Bronchial epithelial cell (primary cell): ENCODE results near the gene PDIA5. TPM values are rescaled to one million over a fixed set of nuclear protein-coding genes. Genes with fewer than 3 reads are reported as not detected.

Experiments used
- DNase-seq: peaks from one replicate; pipeline ENCODE4 v3.0.0-alpha.2; 2010; ENCODE audit warnings: low read depth
- FAIRE-seq: peaks from 2 replicates; lab custom pipeline; 2011; peaks lifted over from hg19 to GRCh38; lab: Jason Lieb, UNC
- H3K27me3 ChIP-seq: 2 replicates; pipeline ENCODE4 v1.5.1; 2011; ENCODE audit warnings: low read length; ENCODE audit not compliant: control insufficient read depth, insufficient read depth
- H3K36me3 ChIP-seq: 2 replicates; pipeline ENCODE4 v1.5.1; 2011; ENCODE audit warnings: low read length; ENCODE audit not compliant: control insufficient read depth, insufficient read depth
- H3K4me3 ChIP-seq: 2 replicates; pipeline ENCODE4 v1.5.1; 2011; ENCODE audit warnings: mild to moderate bottlenecking, low read depth, low read length, control low read depth
- CTCF ChIP-seq: IDR thresholded peaks from 2 replicates; pipeline ENCODE4 v1.5.1; 2011; ENCODE audit warnings: mild to moderate bottlenecking, moderate library complexity, low read length, control low read depth, inconsistent platforms; ENCODE audit not compliant: insufficient read depth, severe bottlenecking
- total RNA-seq: library from RNA; depleted of rRNA; stranded (reverse); fragments of >200 nt; gene quantifications from 2 replicates; pipeline ENCODE4 v1.2.1, GENCODE V29; 2014

The PDIA5 gene
- total RNA-seq, 1 donor from 2014 or later = 29.2 TPM

GRCh38 chr3:123102826-123103225 lies 36.0 kb downstream of the PDIA5 start:
- DNase-seq (no peak), FAIRE-seq (no peak)
- Histone ChIP-seq H3K4me3 (no peak overlapping the region), H3K27me3 (no peaks in the 10 kb centered on the region), H3K36me3 (peaks cover 22% of the 10 kb centered on the region)
- no peak for TF ChIP-seq CTCF

GRCh38 chr3:123104550-123104949 lies 37.7 kb downstream of the PDIA5 start:
- no peak for TF ChIP-seq CTCF
- DNase-seq (peak; percentile 70), FAIRE-seq (no peak)
- H3K36me3 ChIP-seq = peaks cover 21% of the 10 kb centered on the region
- no peaks in the 10 kb centered on the region for H3K27me3 ChIP-seq
- H3K4me3 ChIP-seq = no peak overlapping the region

- no peak overlapping the region for H3K4me3 ChIP-seq
- no peak for TF ChIP-seq CTCF
- DNase-seq (no peak), FAIRE-seq (peak; percentile 13)
- H3K36me3 ChIP-seq = peaks cover 22% of the 10 kb centered on the region
- H3K27me3 ChIP-seq = no peaks in the 10 kb centered on the region
Observed at GRCh38 chr3:123105201-123106189, 38.7 kb downstream of the PDIA5 start.

GRCh38 chr3:123110282-123110975 lies 43.6 kb downstream of the PDIA5 start:
- peaks cover 18% of the 10 kb centered on the region for H3K36me3 ChIP-seq
- FAIRE-seq = no peak

More at GRCh38 chr3:123110282-123110975, 43.6 kb downstream of the PDIA5 start:
- H3K4me3 ChIP-seq = no peak overlapping the region
- DNase-seq = no peak
- no peaks in the 10 kb centered on the region for H3K27me3 ChIP-seq
- TF ChIP-seq CTCF = no peak
